HepG2 (cell line): ENCODE results near the gene UNC50. TPM values are rescaled to one million over a fixed set of nuclear protein-coding genes. Genes with fewer than 3 reads are reported as not detected.

Experiments
- ATAC-seq: fragments of 200-7000 bp; cut with Tn5 transposase; 3 replicates; pipeline ENCODE4 v1.9.1; 2020; ENCODE audit warnings: mild to moderate bottlenecking, moderate library complexity
- BruUV-seq: library from RNA; stranded (reverse); fragments of 400-500 nt; replicated peaks from 2 replicates; lab custom pipeline; 2021; lab: Mats Ljungman, UMichigan
- CTCF ChIA-PET: fragments of 300-600 bp; formaldehyde crosslinking; extraction: SDS; loops from one replicate; lab custom pipeline; 2021; ENCODE audit warnings: low total read pairs, inconsistent platforms, low intra/inter-chr PET ratio; lab: Yijun Ruan, JAX
- POLR2A ChIA-PET: fragments of 350-600 bp; sonication (Branson Sonifier 250); formaldehyde crosslinking; loops from one replicate; lab custom pipeline; 2020; ENCODE audit warnings: antibody characterized with exemption, inconsistent platforms; lab: Yijun Ruan, JAX
- DNase-seq: peaks from one replicate; pipeline ENCODE4 v3.0.0-alpha.2; 2015; ENCODE audit warnings: low spot score
- FAIRE-seq: peaks from 3 replicates; lab custom pipeline; 2011; peaks lifted over from hg19 to GRCh38; lab: Jason Lieb, UNC
- H2AFZ ChIP-seq: one replicate; pipeline ENCODE4 v1.6.1; 2011; ENCODE audit warnings: low read length, inconsistent platforms
- H3K27ac ChIP-seq: fragments of 300-600 bp; 3 replicates; pipeline ENCODE4 v1.8.0; 2011; ENCODE audit warnings: mixed run types, mild to moderate bottlenecking, mixed read lengths, low read length, inconsistent platforms; ENCODE audit not compliant: insufficient read depth; ENCODE audit errors: extremely low read length
- H3K27me3 ChIP-seq, 2 experiments: fragments of 200-600 bp in 1 of 2; 2 replicates in 1 of 2; 3 replicates in 1 of 2; pipeline versions ENCODE4 v1.6.0 to v1.8.0; 2011; ENCODE audit warnings: low read length in 2 of 2, mild to moderate bottlenecking in 2 of 2, moderate library complexity in 2 of 2, inconsistent platforms in 1 of 2; ENCODE audit not compliant: insufficient read depth in 2 of 2, control insufficient read depth in 1 of 2
- H3K36me3 ChIP-seq, 2 experiments: fragments of 200-600 bp in 1 of 2; replicated peaks in 1 of 2; 2 replicates in 1 of 2; 3 replicates in 1 of 2; pipeline versions ENCODE4 v1.5.1 to v1.8.0; 2011; ENCODE audit warnings: low read length in 2 of 2, inconsistent platforms in 1 of 2; ENCODE audit not compliant: insufficient read depth in 2 of 2, control insufficient read depth in 1 of 2
- H3K4me1 ChIP-seq: 2 replicates; pipeline ENCODE4 v1.5.1; 2012; ENCODE audit warnings: low read length, inconsistent platforms; ENCODE audit not compliant: insufficient read depth
- H3K4me2 ChIP-seq: 2 replicates; pipeline ENCODE4 v1.6.0; 2011; ENCODE audit warnings: low read depth, low read length, inconsistent platforms
- H3K4me3 ChIP-seq, 3 experiments: fragments of 200-600 bp in 1 of 3; sonication (generic), shearing (Covaris generic) in 1 of 3; replicated peaks in 1 of 3; 2 replicates each; pipeline ENCODE4 v1.5.1; 2011 to 2016; ENCODE audit warnings: low read length in 3 of 3, inconsistent platforms in 2 of 3, low read depth in 2 of 3, mild to moderate bottlenecking in 2 of 3, control low read depth in 1 of 3, mixed read lengths in 1 of 3; ENCODE audit not compliant: insufficient read depth in 1 of 3
- H3K79me2 ChIP-seq: one replicate; pipeline ENCODE4 v1.6.1; 2011; ENCODE audit warnings: low read length, inconsistent platforms; ENCODE audit not compliant: insufficient read depth
- H3K9ac ChIP-seq: 2 replicates; pipeline ENCODE4 v1.6.0; 2011; ENCODE audit warnings: mild to moderate bottlenecking, low read depth, low read length, inconsistent platforms; ENCODE audit not compliant: insufficient read depth
- H3K9me3 ChIP-seq: 2 replicates; pipeline ENCODE4 v1.5.1; 2012; ENCODE audit warnings: mild to moderate bottlenecking, low read length
- H4K20me1 ChIP-seq: 2 replicates; pipeline ENCODE4 v1.6.0; 2011; ENCODE audit warnings: inconsistent platforms, mild to moderate bottlenecking, low read length, moderate library complexity; ENCODE audit not compliant: insufficient read depth
- FOXK1 ChIP-seq: sonication (generic); formaldehyde crosslinking; IDR thresholded peaks from 2 replicates; pipeline ENCODE4 v1.4.0; 2020; ENCODE audit warnings: low read depth, missing genetic modification reagents, borderline replicate concordance
- NCOA1 ChIP-seq: sonication (generic); formaldehyde crosslinking; IDR thresholded peaks from 2 replicates; pipeline ENCODE4 v1.9.0; 2021; ENCODE audit warnings: missing genetic modification reagents
- POLR2G ChIP-seq: fragments of 200-400 bp; formaldehyde crosslinking; IDR thresholded peaks from 2 replicates; pipeline ENCODE4 v1.6.1; 2018; ENCODE audit warnings: mild to moderate bottlenecking, low read depth, low read length, moderate library complexity
- RBM22 ChIP-seq: fragments of 200-400 bp; formaldehyde crosslinking; optimal IDR thresholded peaks from 2 replicates; pipeline ENCODE3; 2017; ENCODE audit warnings: mild to moderate bottlenecking, low read length, moderate library complexity
- RORA ChIP-seq: sonication (generic); formaldehyde crosslinking; IDR thresholded peaks from 2 replicates; pipeline ENCODE4 v1.5.0; 2020; ENCODE audit warnings: mild to moderate bottlenecking, missing genetic modification reagents, moderate library complexity
- ZFY ChIP-seq: sonication (generic); formaldehyde crosslinking; IDR thresholded peaks from 2 replicates; pipeline ENCODE4 v1.4.0; 2020; ENCODE audit warnings: missing genetic modification reagents
- ZNF281 ChIP-seq: sonication (generic); formaldehyde crosslinking; IDR thresholded peaks from 2 replicates; pipeline ENCODE4 v1.4.0; 2020; ENCODE audit warnings: missing genetic modification reagents, borderline replicate concordance
- ZNF383 ChIP-seq: sonication (generic); formaldehyde crosslinking; IDR thresholded peaks from 2 replicates; pipeline ENCODE4 v1.4.0; 2020; ENCODE audit warnings: missing genetic modification reagents, mild to moderate bottlenecking, borderline replicate concordance
- ZNF652 ChIP-seq: IDR thresholded peaks from 2 replicates; pipeline ENCODE4 v1.6.1; 2016; ENCODE audit warnings: low read depth, borderline replicate concordance
- WGBS: methylation state at CpG from one replicate; pipeline ENCODE4 v1.1.6; 2017; ENCODE audit warnings: low lambda C conversion rate; 5-methylcytosine and 5-hydroxymethylcytosine counted together
- in situ Hi-C: cut with HindIII; loops from 2 replicates; pipeline ENCODE4 v1.10.0; 2017; ENCODE audit warnings: low pct_unique_long_range_greater_than_20kb; ENCODE audit not compliant: extremely low pct_ligation_motif_present
- intact Hi-C: fragments of 100-400 bp; cut with micrococcal nuclease; formaldehyde crosslinking; loops from one replicate; pipeline ENCODE4 v1.10.0; 2022; ENCODE audit not compliant: unreplicated experiment
- polyA plus RNA-seq, 8 experiments: library from polyadenylated mRNA; depleted of rRNA in 3 of 8; stranded (reverse) in 7 of 8; unstranded in 1 of 8; fragments of >200 nt; fragmentation: Illumina TruSeq in 4 of 8; extraction: Trizol in 4 of 8; gene quantifications; 2 replicates each; pipeline versions ENCODE4 v1.2.1 to v1.2.3, GENCODE V29; 2011 to 2016; ENCODE audit warnings: low read depth in 4 of 8, missing spikeins in 1 of 8, mixed read lengths in 1 of 8; ENCODE audit not compliant: insufficient read depth in 1 of 8
- total RNA-seq, 5 experiments: library from RNA; depleted of rRNA; stranded (reverse); fragments of >200 nt; fragmentation: Illumina TruSeq; extraction: Trizol; gene quantifications; 2 replicates each; pipeline ENCODE4 v1.2.3, GENCODE V29; 2016; ENCODE audit warnings: low read depth in 1 of 5
- TF ChIP-seq, protein P1 (sequence below): IDR thresholded peaks from 2 replicates; pipeline ENCODE4 v1.4.0; 2020; ENCODE audit warnings: mild to moderate bottlenecking, missing genetic modification reagents

The UNC50 gene
- total and polyA plus RNA-seq, 2 of the 13 experiments (the other 11 are each of a cell fraction or from before 2014, with no cell fraction given), result 92.6 to 95.6 TPM

DNA sequence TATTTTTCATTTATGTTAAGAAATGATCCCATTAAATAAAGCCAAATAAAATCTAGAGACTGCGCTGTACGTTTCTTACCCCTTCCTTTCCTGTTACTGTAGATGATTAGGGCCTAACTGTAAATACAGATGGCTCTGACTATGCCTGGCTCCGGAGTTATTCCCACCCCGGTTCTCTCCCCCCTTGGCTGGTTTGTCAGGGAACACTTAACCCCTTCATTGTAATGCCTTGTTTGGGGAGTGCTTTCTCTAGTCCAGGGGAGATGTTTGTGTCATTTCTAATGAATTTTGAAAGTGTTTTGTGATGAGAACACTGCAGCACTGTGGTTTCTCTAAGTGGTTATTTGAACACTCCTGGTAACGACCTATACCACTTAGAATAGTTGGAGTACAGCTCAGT is 8.8 kb downstream of the UNC50 start:
- CTCF ChIA-PET, result no interaction called here

GRCh38 chr2:98623657-98624056 is 15.3 kb downstream of the UNC50 start:
- ATAC-seq, result peak; percentile 40; the same call in 1 of the 3 replicates
- BruUV-seq, result no TSS peak
- Histone ChIP-seq H3K9ac (no peak overlapping the region), H2AFZ (no peak overlapping the region), H3K27ac (no peak overlapping the region), H4K20me1 (no peaks in the 10 kb centered on the region), H3K4me3 (no peak overlapping the region), H3K4me2 (no peak overlapping the region), H3K9me3 (no peaks in the 10 kb centered on the region), H3K79me2 (no peaks in the 10 kb centered on the region), H3K4me1 (no peaks in the 10 kb centered on the region), H3K36me3 (peaks cover 10 to 39% of the 10 kb centered on the region in 2 experiments), H3K27me3 (no peaks in the 10 kb centered on the region)
- ChIA-PET POLR2A (no interaction called here), CTCF (no interaction called here)
- 90% methylated on average over 5 of the region's 5 CpGs for WGBS
- FAIRE-seq, result no peak
- in situ Hi-C loops (no loop called here), intact Hi-C loops (no loop called here)
- no peak for DNase-seq
- no peak for TF ChIP-seq FOXK1 (CRISPR knock-in tag)
- TF ChIP-seq ZNF281 (CRISPR knock-in tag), result no peak
- TF ChIP-seq ZFY (CRISPR knock-in tag), result no peak
- no peak for TF ChIP-seq ZNF383 (CRISPR knock-in tag)
- no peak for TF ChIP-seq RORA (CRISPR knock-in tag)
- TF ChIP-seq, protein P1, sequence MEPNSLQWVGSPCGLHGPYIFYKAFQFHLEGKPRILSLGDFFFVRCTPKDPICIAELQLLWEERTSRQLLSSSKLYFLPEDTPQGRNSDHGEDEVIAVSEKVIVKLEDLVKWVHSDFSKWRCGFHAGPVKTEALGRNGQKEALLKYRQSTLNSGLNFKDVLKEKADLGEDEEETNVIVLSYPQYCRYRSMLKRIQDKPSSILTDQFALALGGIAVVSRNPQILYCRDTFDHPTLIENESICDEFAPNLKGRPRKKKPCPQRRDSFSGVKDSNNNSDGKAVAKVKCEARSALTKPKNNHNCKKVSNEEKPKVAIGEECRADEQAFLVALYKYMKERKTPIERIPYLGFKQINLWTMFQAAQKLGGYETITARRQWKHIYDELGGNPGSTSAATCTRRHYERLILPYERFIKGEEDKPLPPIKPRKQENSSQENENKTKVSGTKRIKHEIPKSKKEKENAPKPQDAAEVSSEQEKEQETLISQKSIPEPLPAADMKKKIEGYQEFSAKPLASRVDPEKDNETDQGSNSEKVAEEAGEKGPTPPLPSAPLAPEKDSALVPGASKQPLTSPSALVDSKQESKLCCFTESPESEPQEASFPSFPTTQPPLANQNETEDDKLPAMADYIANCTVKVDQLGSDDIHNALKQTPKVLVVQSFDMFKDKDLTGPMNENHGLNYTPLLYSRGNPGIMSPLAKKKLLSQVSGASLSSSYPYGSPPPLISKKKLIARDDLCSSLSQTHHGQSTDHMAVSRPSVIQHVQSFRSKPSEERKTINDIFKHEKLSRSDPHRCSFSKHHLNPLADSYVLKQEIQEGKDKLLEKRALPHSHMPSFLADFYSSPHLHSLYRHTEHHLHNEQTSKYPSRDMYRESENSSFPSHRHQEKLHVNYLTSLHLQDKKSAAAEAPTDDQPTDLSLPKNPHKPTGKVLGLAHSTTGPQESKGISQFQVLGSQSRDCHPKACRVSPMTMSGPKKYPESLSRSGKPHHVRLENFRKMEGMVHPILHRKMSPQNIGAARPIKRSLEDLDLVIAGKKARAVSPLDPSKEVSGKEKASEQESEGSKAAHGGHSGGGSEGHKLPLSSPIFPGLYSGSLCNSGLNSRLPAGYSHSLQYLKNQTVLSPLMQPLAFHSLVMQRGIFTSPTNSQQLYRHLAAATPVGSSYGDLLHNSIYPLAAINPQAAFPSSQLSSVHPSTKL (CRISPR knock-in tag), result no peak

More for the DNA sequence above, 8.8 kb downstream of the UNC50 start:
- H3K9ac ChIP-seq, result no peak overlapping the region
- ATAC-seq (peak; percentile 12; the same call in 1 of the 3 replicates), FAIRE-seq (no peak), DNase-seq (no peak)
- peaks cover 16 to 65% of the 10 kb centered on the region in 2 experiments for H3K36me3 ChIP-seq
- no peaks in the 10 kb centered on the region for H3K27me3 ChIP-seq
- 77% methylated on average over 5 of the region's 5 CpGs for WGBS
- no peaks in the 10 kb centered on the region for H3K9me3 ChIP-seq
- no peaks in the 10 kb centered on the region for H3K4me1 ChIP-seq
- no TSS peak for BruUV-seq
- in situ Hi-C loops, result no loop called here
- H2AFZ ChIP-seq, result no peak overlapping the region
- TF ChIP-seq ZNF652 (CRISPR knock-in tag) (peak; percentile 35; the same call in 1 of the 2 replicates), POLR2G (peak; percentile 51), RBM22 (peak; percentile 21), NCOA1 (CRISPR knock-in tag) (no peak)
- TF ChIP-seq, all 625 proteins: peak for 3
- no peaks in the 10 kb centered on the region for H3K79me2 ChIP-seq
- no peak overlapping the region for H3K4me3 ChIP-seq
- H3K4me2 ChIP-seq, result no peak overlapping the region
- POLR2A ChIA-PET, result interaction anchor here (1.5 kb wide), 1 partner anchor 8 kb away, joined by 6 read pairs; the partner anchor contains the start of genes COA5 and UNC50
- H4K20me1 ChIP-seq, result no peaks in the 10 kb centered on the region
- H3K27ac ChIP-seq, result no peak overlapping the region
- intact Hi-C loops, result no loop called here
